SK-N-SH treated with all-trans-retinoic acid at 6 μM for 48 hours (cell line): ENCODE data around the gene IFNA5.

Source experiments
- ARNTL ChIP-seq: fragments of 450-650 bp; formaldehyde crosslinking; IDR thresholded peaks from 2 replicates; pipeline ENCODE4 v1.5.0; 2020; ENCODE audit warnings: low read depth, mild to moderate bottlenecking, moderate library complexity, borderline replicate concordance
- OSR1 ChIP-seq: fragments of 250-450 bp; sonication (Bioruptor Pico); IDR thresholded peaks from 2 replicates; pipeline ENCODE4 v1.8.0; 2022; ENCODE audit warnings: moderate library complexity, mild to moderate bottlenecking, inconsistent platforms
- TCF4 ChIP-seq: fragments of 250-450 bp; sonication (Bioruptor Pico); IDR thresholded peaks from 2 replicates; pipeline ENCODE4 v1.8.0; 2021; ENCODE audit warnings: mild to moderate bottlenecking, moderate library complexity, borderline replicate concordance

GRCh38 chr9:21317956-21318923, 13.1 kb upstream of the IFNA5 start:
- no peak for TF ChIP-seq OSR1
- no peak for TF ChIP-seq TCF4 (CRISPR knock-in tag)
- TF ChIP-seq ARNTL (CRISPR knock-in tag) = no peak
